HepG2 (cell line): ENCODE measurements around the gene PRRT2. TPM values are rescaled to one million over a fixed set of nuclear protein-coding genes. Genes with fewer than 3 reads are reported as not detected.

Experiments
- ATAC-seq: fragments of 200-7000 bp; cut with Tn5 transposase; 3 replicates; pipeline ENCODE4 v1.9.1; 2020; ENCODE audit warnings: mild to moderate bottlenecking, moderate library complexity
- BruUV-seq: library from RNA; stranded (reverse); fragments of 400-500 nt; replicated peaks from 2 replicates; lab custom pipeline; 2021; lab: Mats Ljungman, UMichigan
- CTCF ChIA-PET: fragments of 300-600 bp; formaldehyde crosslinking; extraction: SDS; loops from one replicate; lab custom pipeline; 2021; ENCODE audit warnings: low total read pairs, inconsistent platforms, low intra/inter-chr PET ratio; lab: Yijun Ruan, JAX
- POLR2A ChIA-PET: fragments of 350-600 bp; sonication (Branson Sonifier 250); formaldehyde crosslinking; loops from one replicate; lab custom pipeline; 2020; ENCODE audit warnings: antibody characterized with exemption, inconsistent platforms; lab: Yijun Ruan, JAX
- DNase-seq: peaks from one replicate; pipeline ENCODE4 v3.0.0-alpha.2; 2015; ENCODE audit warnings: low spot score
- FAIRE-seq: peaks from 3 replicates; lab custom pipeline; 2011; peaks lifted over from hg19 to GRCh38; lab: Jason Lieb, UNC
- H2AFZ ChIP-seq: one replicate; pipeline ENCODE4 v1.6.1; 2011; ENCODE audit warnings: low read length, inconsistent platforms
- H3K27ac ChIP-seq: fragments of 300-600 bp; 3 replicates; pipeline ENCODE4 v1.8.0; 2011; ENCODE audit warnings: mixed run types, mild to moderate bottlenecking, mixed read lengths, low read length, inconsistent platforms; ENCODE audit not compliant: insufficient read depth; ENCODE audit errors: extremely low read length
- H3K27me3 ChIP-seq, 2 experiments: fragments of 200-600 bp in 1 of 2; 2 replicates in 1 of 2; 3 replicates in 1 of 2; pipeline versions ENCODE4 v1.6.0 to v1.8.0; 2011; ENCODE audit warnings: low read length in 2 of 2, mild to moderate bottlenecking in 2 of 2, moderate library complexity in 2 of 2, inconsistent platforms in 1 of 2; ENCODE audit not compliant: insufficient read depth in 2 of 2, control insufficient read depth in 1 of 2
- H3K36me3 ChIP-seq, 2 experiments: fragments of 200-600 bp in 1 of 2; replicated peaks in 1 of 2; 2 replicates in 1 of 2; 3 replicates in 1 of 2; pipeline versions ENCODE4 v1.5.1 to v1.8.0; 2011; ENCODE audit warnings: low read length in 2 of 2, inconsistent platforms in 1 of 2; ENCODE audit not compliant: insufficient read depth in 2 of 2, control insufficient read depth in 1 of 2
- H3K4me1 ChIP-seq: 2 replicates; pipeline ENCODE4 v1.5.1; 2012; ENCODE audit warnings: low read length, inconsistent platforms; ENCODE audit not compliant: insufficient read depth
- H3K4me2 ChIP-seq: 2 replicates; pipeline ENCODE4 v1.6.0; 2011; ENCODE audit warnings: low read depth, low read length, inconsistent platforms
- H3K4me3 ChIP-seq, 3 experiments: fragments of 200-600 bp in 1 of 3; sonication (generic), shearing (Covaris generic) in 1 of 3; replicated peaks in 1 of 3; 2 replicates each; pipeline ENCODE4 v1.5.1; 2011 to 2016; ENCODE audit warnings: low read length in 3 of 3, inconsistent platforms in 2 of 3, low read depth in 2 of 3, mild to moderate bottlenecking in 2 of 3, control low read depth in 1 of 3, mixed read lengths in 1 of 3; ENCODE audit not compliant: insufficient read depth in 1 of 3
- H3K79me2 ChIP-seq: one replicate; pipeline ENCODE4 v1.6.1; 2011; ENCODE audit warnings: low read length, inconsistent platforms; ENCODE audit not compliant: insufficient read depth
- H3K9ac ChIP-seq: 2 replicates; pipeline ENCODE4 v1.6.0; 2011; ENCODE audit warnings: mild to moderate bottlenecking, low read depth, low read length, inconsistent platforms; ENCODE audit not compliant: insufficient read depth
- H3K9me3 ChIP-seq: 2 replicates; pipeline ENCODE4 v1.5.1; 2012; ENCODE audit warnings: mild to moderate bottlenecking, low read length
- H4K20me1 ChIP-seq: 2 replicates; pipeline ENCODE4 v1.6.0; 2011; ENCODE audit warnings: inconsistent platforms, mild to moderate bottlenecking, low read length, moderate library complexity; ENCODE audit not compliant: insufficient read depth
- CAMTA2 ChIP-seq: sonication (generic); formaldehyde crosslinking; IDR thresholded peaks from 2 replicates; pipeline ENCODE4 v1.4.0; 2020; ENCODE audit warnings: mild to moderate bottlenecking, missing genetic modification reagents, borderline replicate concordance
- ELF4 ChIP-seq: sonication (generic); formaldehyde crosslinking; IDR thresholded peaks from 2 replicates; pipeline ENCODE4 v1.5.0; 2020; ENCODE audit warnings: missing genetic modification reagents, mild to moderate bottlenecking, moderate library complexity, borderline replicate concordance
- ERF ChIP-seq: IDR thresholded peaks from 2 replicates; pipeline ENCODE4 v1.6.1; 2018; ENCODE audit warnings: missing biosample characterization, missing genetic modification reagents
- KDM5A ChIP-seq: fragments of 200-600 bp; sonication (generic); IDR thresholded peaks from 2 replicates; pipeline ENCODE4 v1.7.0; 2018; ENCODE audit warnings: antibody characterized with exemption, mild to moderate bottlenecking, low read length, borderline replicate concordance
- KLF11 ChIP-seq: IDR thresholded peaks from 2 replicates; pipeline ENCODE4 v1.6.1; 2016; ENCODE audit warnings: missing compliant biosample characterization
- NAIF1 ChIP-seq: sonication (generic); formaldehyde crosslinking; IDR thresholded peaks from 2 replicates; pipeline ENCODE4 v1.5.0; 2020; ENCODE audit warnings: mild to moderate bottlenecking, missing genetic modification reagents, borderline replicate concordance
- SMAD1 ChIP-seq: sonication (generic); formaldehyde crosslinking; IDR thresholded peaks from 2 replicates; pipeline ENCODE4 v1.4.0; 2020; ENCODE audit warnings: missing genetic modification reagents, low read depth, mild to moderate bottlenecking, borderline replicate concordance
- SMYD3 ChIP-seq: sonication (generic); formaldehyde crosslinking; IDR thresholded peaks from 2 replicates; pipeline ENCODE4 v1.8.1; 2023; ENCODE audit warnings: mild to moderate bottlenecking, missing genetic modification reagents
- TCF7 ChIP-seq: sonication (generic); IDR thresholded peaks from 2 replicates; pipeline ENCODE4 v1.6.1; 2016; ENCODE audit warnings: antibody characterized with exemption, low read depth
- ZMYM4 ChIP-seq: sonication (generic); formaldehyde crosslinking; IDR thresholded peaks from 2 replicates; pipeline ENCODE4 v1.8.1; 2023; ENCODE audit warnings: mild to moderate bottlenecking, missing genetic modification reagents
- ZNF235 ChIP-seq: sonication (generic); formaldehyde crosslinking; IDR thresholded peaks from 2 replicates; pipeline ENCODE4 v1.8.1; 2023; ENCODE audit warnings: mild to moderate bottlenecking, missing genetic modification reagents, borderline replicate concordance
- ZNF567 ChIP-seq: sonication (generic); formaldehyde crosslinking; IDR thresholded peaks from 2 replicates; pipeline ENCODE4 v1.8.1; 2023; ENCODE audit warnings: mild to moderate bottlenecking, missing genetic modification reagents, borderline replicate concordance
- ZNF782 ChIP-seq: sonication (generic); formaldehyde crosslinking; IDR thresholded peaks from 2 replicates; pipeline ENCODE4 v1.4.0; 2020; ENCODE audit warnings: missing genetic modification reagents, mild to moderate bottlenecking, borderline replicate concordance
- WGBS: methylation state at CpG from one replicate; pipeline ENCODE4 v1.1.6; 2017; ENCODE audit warnings: low lambda C conversion rate; 5-methylcytosine and 5-hydroxymethylcytosine counted together
- in situ Hi-C: cut with HindIII; loops from 2 replicates; pipeline ENCODE4 v1.10.0; 2017; ENCODE audit warnings: low pct_unique_long_range_greater_than_20kb; ENCODE audit not compliant: extremely low pct_ligation_motif_present
- intact Hi-C: fragments of 100-400 bp; cut with micrococcal nuclease; formaldehyde crosslinking; loops from one replicate; pipeline ENCODE4 v1.10.0; 2022; ENCODE audit not compliant: unreplicated experiment
- polyA plus RNA-seq, 8 experiments: library from polyadenylated mRNA; depleted of rRNA in 3 of 8; stranded (reverse) in 7 of 8; unstranded in 1 of 8; fragments of >200 nt; fragmentation: Illumina TruSeq in 4 of 8; extraction: Trizol in 4 of 8; gene quantifications; 2 replicates each; pipeline versions ENCODE4 v1.2.1 to v1.2.3, GENCODE V29; 2011 to 2016; ENCODE audit warnings: low read depth in 4 of 8, missing spikeins in 1 of 8, mixed read lengths in 1 of 8; ENCODE audit not compliant: insufficient read depth in 1 of 8
- total RNA-seq, 5 experiments: library from RNA; depleted of rRNA; stranded (reverse); fragments of >200 nt; fragmentation: Illumina TruSeq; extraction: Trizol; gene quantifications; 2 replicates each; pipeline ENCODE4 v1.2.3, GENCODE V29; 2016; ENCODE audit warnings: low read depth in 1 of 5
- TF ChIP-seq, protein P1 (sequence below): sonication (generic); formaldehyde crosslinking; conservative IDR thresholded peaks from 2 replicates; pipeline ENCODE4 v1.5.0; 2020; ENCODE audit warnings: missing genetic modification reagents
- TF ChIP-seq, protein P2 (sequence below): sonication (generic); formaldehyde crosslinking; IDR thresholded peaks from 2 replicates; pipeline ENCODE4 v1.8.1; 2023; ENCODE audit warnings: missing genetic modification reagents, mild to moderate bottlenecking, borderline replicate concordance
- TF ChIP-seq, protein P3 (sequence below): sonication (generic); formaldehyde crosslinking; IDR thresholded peaks from 2 replicates; pipeline ENCODE4 v1.4.0; 2020; ENCODE audit warnings: missing genetic modification reagents, mild to moderate bottlenecking, borderline replicate concordance

The PRRT2 gene
- total and polyA plus RNA-seq, 2 of the 13 experiments (the other 11 are each of a cell fraction or from before 2014, with no cell fraction given): 0.51 to 1.1 TPM

DNA sequence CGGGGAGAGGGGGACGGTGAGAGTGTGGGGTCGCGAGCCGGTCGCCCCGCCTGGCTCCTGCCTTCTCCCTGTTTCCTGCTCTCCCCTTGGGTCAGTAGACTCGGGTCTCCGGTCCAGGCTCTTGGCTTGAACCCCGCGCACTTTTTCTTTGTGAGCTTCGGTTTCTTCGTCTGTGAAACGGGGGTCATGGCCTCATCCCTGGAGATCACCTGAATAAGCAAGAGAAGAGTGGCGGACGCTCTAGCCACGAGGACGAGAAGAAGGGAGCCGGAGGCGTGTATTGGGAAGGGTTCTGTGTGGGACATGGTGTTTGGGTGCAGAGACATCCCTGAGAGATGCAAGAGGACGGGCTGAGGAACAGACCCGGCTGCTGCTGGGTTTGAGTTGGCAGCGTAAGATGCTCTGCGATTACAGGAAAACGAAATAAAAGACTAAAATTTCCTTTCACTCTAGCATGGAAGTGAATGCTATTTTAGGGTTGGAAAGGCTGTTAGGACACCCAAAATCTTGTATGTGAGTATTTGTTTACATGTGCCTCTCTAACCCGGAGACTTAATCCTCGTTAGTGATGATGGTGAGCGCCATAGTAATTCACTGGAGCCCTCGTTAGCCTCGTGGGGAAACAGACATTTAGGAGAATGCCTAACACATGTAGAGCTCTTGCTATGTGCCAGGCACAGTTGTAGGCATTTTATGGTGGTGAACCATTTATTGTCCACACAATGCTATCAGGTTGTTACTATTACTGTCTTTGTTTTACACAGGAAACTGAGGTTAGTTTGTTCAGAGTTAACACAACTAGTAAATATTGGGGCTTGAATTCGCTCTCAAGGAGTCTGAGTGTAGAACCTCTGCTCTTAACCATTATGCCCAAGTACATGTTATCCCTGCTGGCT lies 20.8 kb upstream of the PRRT2 start:
- intact Hi-C loops: loop anchor here (1.0 to 5.0 kb wide), 2 partner anchors 14 to 54 kb away; no protein-coding TSS in a partner anchor
- ChIA-PET CTCF (interaction anchor here (0.8 to 1.7 kb wide), 3 partner anchors 25 to 62 kb away, joined by 3 to 4 read pairs (median 3); partner anchors contain the start of gene PAGR1), POLR2A (interaction anchor here (0.6 to 4.0 kb wide), 20 partner anchors 12 to 274 kb away, joined by 3 to 37 read pairs (median 10); partner anchors contain the start of genes ALDOA, ASPHD1, MAZ and MVP)
- BruUV-seq: TSS peak; percentile 72
- WGBS: under 1% methylated on average over 27 of the region's 31 CpGs
- in situ Hi-C loops: no loop called here
- Histone ChIP-seq H3K9me3 (no peaks in the 10 kb centered on the region), H3K27me3 (no peaks in the 10 kb centered on the region; a peak in 1 of 5 replicates), H3K9ac (peak overlapping the region; percentile 80), H3K4me3 (peak overlapping the region; percentile 77 to 97 (median 84)), H3K27ac (peak overlapping the region; percentile 60), H3K36me3 (peaks cover 0 to 8% of the 10 kb centered on the region in 2 experiments; a peak in 4 of 5 replicates), H3K4me1 (peaks cover 59% of the 10 kb centered on the region), H2AFZ (no peak overlapping the region), H4K20me1 (no peaks in the 10 kb centered on the region), H3K79me2 (peaks cover 56% of the 10 kb centered on the region), H3K4me2 (peak overlapping the region; percentile 92)
- DNase-seq (no peak), FAIRE-seq (no peak), ATAC-seq (peak; percentile 45)
- 0 out of 2 replicates have a peak, but pooled peaks have one; percentile 5 for TF ChIP-seq SMAD1 (CRISPR knock-in tag)
- TF ChIP-seq KLF11 (CRISPR knock-in tag): no peak
- TF ChIP-seq NAIF1 (CRISPR knock-in tag): 0 out of 2 replicates have a peak, but pooled peaks have one; percentile 4
- TF ChIP-seq SMYD3: peak; percentile 12; the same call in 1 of the 2 replicates
- no peak for TF ChIP-seq TCF7
- no peak for TF ChIP-seq ZNF782 (CRISPR knock-in tag)
- TF ChIP-seq ZMYM4 (CRISPR knock-in tag): 0 out of 2 replicates have a peak, but pooled peaks have one; percentile 16
- peak; percentile 80 for TF ChIP-seq KDM5A
- 0 out of 2 replicates have a peak, but pooled peaks have one; percentile 15 for TF ChIP-seq CAMTA2 (CRISPR knock-in tag)
- TF ChIP-seq, protein P1, sequence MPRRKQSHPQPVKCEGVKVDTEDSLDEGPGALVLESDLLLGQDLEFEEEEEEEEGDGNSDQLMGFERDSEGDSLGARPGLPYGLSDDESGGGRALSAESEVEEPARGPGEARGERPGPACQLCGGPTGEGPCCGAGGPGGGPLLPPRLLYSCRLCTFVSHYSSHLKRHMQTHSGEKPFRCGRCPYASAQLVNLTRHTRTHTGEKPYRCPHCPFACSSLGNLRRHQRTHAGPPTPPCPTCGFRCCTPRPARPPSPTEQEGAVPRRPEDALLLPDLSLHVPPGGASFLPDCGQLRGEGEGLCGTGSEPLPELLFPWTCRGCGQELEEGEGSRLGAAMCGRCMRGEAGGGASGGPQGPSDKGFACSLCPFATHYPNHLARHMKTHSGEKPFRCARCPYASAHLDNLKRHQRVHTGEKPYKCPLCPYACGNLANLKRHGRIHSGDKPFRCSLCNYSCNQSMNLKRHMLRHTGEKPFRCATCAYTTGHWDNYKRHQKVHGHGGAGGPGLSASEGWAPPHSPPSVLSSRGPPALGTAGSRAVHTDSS: peak; percentile 12; the same call in 1 of the 2 replicates
- TF ChIP-seq, protein P2, sequence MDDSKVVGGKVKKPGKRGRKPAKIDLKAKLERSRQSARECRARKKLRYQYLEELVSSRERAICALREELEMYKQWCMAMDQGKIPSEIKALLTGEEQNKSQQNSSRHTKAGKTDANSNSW (CRISPR knock-in tag): no peak
- peak; percentile 8; the same call in 1 of the 2 replicates for TF ChIP-seq ZNF567 (CRISPR knock-in tag)
- TF ChIP-seq ZNF235: peak; percentile 84; the same call in 1 of the 2 replicates
- 0 out of 2 replicates have a peak, but pooled peaks have one; percentile 62 for TF ChIP-seq ELF4 (CRISPR knock-in tag)
- 0 out of 2 replicates have a peak, but pooled peaks have one; percentile 5 for TF ChIP-seq ERF
- TF ChIP-seq, protein P3, sequence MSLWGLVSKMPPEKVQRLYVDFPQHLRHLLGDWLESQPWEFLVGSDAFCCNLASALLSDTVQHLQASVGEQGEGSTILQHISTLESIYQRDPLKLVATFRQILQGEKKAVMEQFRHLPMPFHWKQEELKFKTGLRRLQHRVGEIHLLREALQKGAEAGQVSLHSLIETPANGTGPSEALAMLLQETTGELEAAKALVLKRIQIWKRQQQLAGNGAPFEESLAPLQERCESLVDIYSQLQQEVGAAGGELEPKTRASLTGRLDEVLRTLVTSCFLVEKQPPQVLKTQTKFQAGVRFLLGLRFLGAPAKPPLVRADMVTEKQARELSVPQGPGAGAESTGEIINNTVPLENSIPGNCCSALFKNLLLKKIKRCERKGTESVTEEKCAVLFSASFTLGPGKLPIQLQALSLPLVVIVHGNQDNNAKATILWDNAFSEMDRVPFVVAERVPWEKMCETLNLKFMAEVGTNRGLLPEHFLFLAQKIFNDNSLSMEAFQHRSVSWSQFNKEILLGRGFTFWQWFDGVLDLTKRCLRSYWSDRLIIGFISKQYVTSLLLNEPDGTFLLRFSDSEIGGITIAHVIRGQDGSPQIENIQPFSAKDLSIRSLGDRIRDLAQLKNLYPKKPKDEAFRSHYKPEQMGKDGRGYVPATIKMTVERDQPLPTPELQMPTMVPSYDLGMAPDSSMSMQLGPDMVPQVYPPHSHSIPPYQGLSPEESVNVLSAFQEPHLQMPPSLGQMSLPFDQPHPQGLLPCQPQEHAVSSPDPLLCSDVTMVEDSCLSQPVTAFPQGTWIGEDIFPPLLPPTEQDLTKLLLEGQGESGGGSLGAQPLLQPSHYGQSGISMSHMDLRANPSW (CRISPR knock-in tag): 0 out of 2 replicates have a peak, but pooled peaks have one; percentile 1
